ENCODE results near the gene DTNB.
"Not testable (repeated sequence)": the region's sequence is repeated elsewhere in the genome, so short reads cannot be mapped to it uniquely, and the experiment has no call there.

Gene DTNB

DNA sequence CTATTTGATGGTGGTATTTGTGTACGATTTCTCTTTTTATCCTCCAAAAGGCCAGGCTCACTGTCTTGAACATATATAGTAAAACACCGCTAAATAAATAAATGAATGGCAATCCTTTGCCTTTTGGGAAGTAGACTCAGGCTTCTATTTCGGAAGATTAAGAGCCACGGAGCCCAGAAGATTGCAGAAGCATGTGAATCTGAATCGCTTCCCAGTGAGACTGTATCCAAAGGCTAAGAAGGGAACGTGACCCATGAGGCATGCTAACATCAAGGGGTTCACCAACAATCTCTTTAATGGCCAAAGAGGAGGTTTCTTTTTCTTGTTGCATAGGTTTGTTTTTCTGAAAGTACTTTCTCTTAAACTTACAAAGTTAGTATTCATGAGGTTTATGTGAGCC lies 261.6 kb downstream of the DTNB start:
- DNase-seq = no peak

DNA sequence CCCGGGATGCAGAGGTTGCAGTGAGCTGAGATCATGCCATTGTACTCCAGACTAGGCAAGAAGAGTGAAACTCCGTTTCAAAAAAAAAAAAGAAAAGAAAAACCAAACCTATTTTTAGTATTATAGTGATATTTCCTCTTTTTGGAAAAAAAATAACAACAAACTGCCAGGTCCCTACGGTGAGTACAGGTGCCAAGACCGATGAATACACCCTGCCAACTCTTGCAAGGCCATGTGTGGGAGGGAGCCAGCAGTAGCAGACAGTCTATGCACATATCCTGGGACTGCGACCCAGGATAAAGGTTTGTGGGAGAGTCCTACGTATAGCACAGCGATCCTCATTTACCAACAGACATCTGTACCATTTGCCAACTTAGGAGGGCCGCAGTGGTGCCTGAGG lies 262.1 kb downstream of the DTNB start:
- DNase-seq = no peak

DNA sequence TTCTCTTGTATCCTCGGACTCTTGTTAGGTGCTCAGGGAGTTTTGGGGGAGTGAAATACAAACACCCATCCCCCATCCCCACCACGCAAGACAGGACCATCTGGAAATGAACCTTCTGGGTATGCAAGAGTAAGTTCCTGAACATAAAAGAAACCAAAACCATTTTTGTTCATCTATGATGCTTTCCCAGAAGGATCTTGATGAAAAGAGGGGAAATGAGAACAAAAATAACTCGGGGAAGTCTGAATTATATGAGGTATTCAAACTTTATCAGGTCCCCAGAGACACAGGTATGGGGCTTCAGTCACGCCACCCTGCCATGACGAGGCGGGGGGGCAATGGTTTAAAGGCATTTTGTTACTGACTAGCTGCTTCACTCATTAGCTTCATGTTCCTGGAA lies 263.0 kb downstream of the DTNB start:
- DNase-seq = no peak

DNA sequence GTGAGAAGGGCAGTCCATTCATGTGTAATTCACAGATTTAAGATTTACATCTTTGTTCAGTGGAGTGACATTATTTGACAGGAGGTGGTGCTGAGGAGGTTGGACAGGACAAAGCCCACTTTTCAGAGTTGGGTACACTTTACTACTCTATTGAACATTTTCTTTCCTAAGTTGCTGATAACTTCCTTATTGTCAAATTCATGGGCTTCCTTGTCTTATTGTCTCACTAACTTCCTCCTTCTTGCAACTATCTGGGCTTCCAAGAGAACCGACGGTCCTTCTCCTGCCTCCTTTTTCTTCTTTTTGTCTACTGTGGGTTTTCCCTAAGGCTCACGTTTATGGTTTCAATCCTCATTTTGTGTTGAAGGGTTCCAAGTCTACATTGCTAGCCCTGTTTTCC lies 263.9 kb downstream of the DTNB start:
- DNase-seq = no peak

DNA sequence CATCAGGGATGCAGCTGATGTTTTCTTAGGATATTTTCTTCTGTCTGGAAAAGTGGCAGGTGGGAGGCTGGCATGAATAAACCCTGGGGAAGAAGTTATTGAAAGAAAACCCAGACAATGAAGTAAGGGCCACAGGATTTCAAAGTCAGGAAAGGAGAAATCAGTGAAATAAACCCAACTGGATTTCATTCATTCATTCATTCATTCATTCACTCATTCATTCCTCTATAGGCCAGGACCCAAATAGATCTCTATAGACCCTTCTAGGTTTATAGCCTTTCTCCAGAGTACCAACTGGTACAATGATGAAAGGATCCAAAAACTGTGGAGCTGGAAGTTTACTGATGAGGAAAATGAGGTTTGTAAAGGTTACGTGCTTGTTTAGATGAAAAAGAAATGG lies 264.3 kb downstream of the DTNB start:
- DNase-seq = no peak

DNA sequence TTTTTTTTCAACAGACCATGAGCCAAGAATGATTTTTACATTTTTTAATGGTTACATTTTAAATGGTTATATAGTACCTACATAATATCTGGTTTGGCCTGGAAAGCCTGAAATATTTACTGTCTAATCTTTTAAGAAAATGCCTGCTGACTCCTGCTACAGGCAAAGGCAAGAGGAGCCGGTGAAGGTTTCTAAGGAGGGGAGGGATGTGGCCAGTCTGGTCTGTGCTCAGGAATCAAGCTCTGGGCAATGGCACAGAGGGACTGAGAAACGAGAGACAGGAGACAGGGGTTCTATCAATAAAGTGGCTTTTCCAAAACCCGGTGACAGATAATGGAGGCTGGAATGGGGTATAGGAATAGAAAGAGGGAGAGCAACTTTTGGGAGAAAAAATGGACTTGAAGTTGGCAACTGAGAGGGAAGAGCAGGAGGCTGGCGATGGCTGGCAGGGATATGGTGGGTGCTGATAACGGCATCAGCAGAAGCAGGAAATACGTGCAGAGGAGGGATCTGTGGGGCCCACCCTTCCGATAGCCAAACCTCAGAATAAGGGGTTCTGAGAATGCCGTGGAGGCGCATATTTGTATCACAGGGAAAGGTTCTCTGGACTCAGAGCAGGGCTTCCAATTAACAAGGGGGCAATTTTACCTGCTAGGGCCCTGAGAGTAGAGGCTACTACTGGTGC lies 267.6 kb downstream of the DTNB start:
- DNase-seq = no peak

DNA sequence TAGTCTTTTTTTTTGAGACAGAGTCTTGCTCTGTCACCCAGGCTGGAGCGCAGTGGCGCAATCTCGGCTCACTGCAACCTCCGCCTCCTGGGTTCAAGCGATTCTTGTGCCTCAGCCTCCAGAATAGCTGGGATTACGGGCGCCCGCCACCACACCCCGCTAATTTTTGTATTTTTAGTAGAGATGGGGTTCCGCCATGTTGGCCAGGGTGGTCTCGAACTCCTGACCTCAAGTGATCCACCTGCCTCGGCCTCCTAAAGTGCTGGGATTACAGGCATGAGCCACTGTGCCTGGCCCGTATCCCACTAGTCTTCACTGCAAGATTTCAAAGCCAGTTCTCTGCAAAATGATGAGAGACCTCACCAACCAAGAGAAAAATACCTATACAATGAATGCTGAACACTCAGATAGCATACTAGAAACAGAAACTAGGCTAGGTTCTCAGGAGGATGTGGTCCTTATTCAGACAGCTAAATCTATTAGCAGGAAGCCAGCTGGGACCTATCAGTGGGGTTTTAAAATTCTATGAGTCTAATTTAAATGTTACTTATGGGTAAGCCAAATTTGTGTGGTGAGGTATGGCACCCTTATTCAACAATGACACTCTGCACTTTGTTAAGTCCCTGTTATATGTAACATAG lies 270.1 kb downstream of the DTNB start:
- not testable (repeated sequence) for DNase-seq

DNA sequence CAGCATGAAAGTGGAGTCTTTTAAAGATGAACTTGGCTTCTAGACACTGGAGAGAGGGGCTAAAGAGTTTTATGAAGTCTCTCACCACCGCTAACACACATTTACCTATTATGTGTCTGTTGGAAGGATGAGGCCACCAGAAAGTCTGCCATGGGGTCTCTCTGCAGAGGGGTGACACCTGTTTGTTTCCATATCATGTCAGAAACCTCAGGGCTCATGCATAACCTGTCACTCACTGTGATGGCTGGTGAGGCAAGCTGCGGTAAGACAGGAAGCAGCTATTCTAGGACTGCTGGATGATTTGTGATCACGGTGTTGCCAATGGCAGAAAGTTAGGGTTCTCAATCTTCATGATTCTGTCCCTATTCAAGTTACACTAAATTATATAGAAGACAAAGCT lies 270.9 kb downstream of the DTNB start:
- DNase-seq = no peak

DNA sequence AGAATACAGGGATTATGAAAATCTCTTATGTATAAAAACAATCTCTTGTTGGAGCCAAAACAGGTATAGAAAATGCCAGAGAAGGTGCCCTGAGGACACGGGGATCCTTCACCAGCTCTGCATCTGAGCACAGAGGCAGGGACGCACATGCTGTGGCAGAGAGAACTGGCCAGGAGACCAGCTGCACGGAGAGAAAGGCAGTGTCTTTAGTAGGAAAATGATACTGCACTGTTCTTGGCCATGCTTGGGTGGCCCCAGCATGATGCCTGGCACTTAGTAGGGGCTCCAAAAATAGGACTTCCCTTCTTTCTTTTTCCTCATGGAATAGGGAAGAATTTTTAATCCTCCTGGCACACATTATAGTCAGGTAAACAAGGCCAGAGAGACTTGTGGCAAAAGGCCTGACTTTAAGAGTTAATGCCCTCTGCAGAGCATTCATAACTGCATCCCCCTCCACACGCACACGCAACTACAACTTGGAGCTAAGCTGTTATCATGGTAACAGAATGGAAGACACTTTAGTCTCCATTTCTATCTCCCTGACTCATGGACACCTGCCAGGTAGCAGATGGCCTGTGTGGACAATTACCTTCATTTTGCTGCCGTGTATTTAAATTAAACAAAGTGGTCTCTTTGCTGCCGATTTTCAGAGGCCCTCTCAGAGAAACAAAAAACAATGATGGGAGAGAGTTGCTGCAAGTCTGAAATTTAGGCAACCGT lies 271.9 kb downstream of the DTNB start:
- DNase-seq = no peak

DNA sequence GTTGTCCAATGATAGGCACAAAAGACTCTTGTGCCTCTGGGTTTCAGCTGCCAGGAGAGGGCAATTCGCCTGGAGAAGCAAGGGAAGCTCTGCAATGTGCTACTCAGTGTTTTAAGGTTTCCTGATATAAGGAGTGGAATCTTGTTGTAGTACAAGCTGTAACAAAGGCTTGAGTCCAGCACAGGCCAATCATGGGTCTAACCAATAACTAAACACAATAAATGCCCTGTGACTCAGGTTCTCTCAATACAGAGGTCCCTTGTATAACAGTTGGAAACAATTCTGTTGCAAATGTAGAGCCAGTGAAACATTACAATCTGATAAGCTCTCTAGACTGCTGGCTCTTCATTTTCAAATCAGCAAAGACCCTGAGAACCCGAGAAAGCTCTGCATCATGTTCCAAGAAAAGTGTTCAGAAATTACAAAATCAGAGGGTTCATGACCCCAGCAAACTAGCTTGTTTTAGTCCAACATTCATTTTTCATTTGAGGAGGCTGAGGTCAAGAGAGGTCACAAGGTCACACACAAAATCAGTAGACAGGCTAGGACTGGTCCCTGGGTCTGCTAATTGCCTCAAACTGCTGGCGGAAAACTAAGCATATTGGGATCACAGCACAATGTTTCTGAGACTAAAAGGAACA lies 272.7 kb downstream of the DTNB start:
- DNase-seq = no peak

DNA sequence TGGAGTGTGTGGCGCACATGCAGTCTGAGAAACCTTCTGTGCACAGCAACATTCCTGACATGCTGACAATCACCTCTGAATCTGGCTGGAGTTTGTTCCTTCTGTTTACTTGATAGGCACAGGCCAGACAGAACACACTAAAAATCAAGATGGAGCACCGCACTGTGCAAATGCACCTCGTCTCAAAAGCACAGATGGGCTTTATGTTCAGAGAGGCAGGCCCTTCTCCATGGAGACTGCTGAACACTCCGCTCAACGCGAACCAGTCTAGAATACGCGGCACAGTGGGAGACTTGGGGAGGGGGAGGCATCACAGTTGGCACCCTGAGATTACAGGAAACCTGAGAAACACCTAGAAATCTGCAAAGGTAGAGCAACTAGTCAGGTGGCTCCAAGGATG lies 273.2 kb downstream of the DTNB start:
- no peak for DNase-seq

DNA sequence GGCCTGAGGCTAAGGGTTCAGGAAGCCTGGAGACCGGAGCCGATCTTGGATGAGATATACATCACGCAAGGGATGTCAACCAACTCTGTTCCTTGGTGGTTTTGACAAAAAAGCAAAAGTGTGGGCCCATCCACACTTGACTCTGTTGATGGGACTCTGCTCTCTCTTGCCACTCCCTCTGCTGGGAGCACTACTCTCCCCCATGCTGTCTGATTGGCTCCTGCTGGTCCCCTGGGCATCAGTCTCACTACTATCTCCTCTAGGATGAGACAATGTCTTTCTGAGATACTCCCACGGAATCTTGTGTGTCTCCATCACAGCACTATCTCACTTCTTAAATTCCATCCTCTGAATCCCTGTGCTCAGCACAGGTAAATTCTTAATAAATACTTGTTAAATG lies 274.8 kb downstream of the DTNB start:
- DNase-seq = no peak

DNA sequence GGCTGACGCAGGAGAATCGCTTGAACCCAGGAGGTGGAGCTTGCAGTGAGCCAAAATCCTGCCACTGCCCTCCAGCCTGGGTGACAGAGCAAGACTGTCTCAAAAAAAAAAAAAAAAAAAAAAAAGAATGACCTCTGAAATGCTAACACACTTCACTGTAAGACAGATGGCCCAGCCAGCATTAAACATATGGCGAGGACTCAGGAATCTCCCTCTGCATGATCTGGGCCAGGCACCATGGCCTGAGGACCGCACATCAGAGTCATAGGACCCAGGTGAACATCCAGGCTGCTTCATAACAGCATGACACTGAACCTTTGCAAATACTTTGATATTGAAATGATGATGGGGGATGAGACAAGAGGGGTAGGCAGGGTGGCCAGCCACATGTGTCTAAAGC lies 275.6 kb downstream of the DTNB start:
- DNase-seq = no peak

DNA sequence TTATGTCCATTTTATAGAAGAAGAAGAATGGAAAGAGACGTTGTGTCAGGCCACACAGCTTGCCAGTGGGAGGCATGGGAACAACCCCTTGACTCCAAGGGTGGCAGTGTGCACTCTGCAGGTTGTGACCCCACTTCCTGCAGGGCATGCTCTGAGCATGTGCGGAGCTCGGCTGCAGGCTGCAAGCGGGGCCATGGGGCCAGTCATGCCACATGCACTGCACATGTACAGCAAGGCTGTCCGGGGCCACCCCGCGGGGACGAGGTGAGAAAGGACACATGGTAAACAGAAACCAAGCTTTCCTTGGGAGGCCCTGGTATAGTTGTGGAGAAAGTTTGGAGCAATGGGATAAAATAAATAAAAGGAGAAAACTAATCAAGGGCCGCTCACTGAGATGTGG lies 284.2 kb downstream of the DTNB start:
- DNase-seq = no peak

DNA sequence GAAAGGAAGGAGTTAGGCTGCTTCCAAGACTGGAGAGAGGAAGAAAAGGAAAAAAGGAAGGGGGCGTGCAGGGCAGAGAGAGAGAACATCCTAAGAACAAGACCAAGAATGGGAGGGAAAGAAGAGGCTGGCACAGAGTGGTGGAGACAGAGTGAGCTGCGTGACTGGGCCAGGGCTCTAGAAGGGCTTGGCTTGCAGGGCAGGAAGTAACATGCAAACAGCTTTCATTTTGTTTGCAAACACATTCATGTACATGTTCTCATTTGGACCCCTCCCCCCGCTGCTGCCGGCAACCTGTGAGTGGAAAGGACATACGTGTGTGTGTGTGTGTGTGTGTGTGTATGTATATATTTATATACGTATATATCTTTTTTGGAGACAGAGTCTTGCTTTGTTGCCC lies 284.9 kb downstream of the DTNB start:
- no peak for DNase-seq

DNA sequence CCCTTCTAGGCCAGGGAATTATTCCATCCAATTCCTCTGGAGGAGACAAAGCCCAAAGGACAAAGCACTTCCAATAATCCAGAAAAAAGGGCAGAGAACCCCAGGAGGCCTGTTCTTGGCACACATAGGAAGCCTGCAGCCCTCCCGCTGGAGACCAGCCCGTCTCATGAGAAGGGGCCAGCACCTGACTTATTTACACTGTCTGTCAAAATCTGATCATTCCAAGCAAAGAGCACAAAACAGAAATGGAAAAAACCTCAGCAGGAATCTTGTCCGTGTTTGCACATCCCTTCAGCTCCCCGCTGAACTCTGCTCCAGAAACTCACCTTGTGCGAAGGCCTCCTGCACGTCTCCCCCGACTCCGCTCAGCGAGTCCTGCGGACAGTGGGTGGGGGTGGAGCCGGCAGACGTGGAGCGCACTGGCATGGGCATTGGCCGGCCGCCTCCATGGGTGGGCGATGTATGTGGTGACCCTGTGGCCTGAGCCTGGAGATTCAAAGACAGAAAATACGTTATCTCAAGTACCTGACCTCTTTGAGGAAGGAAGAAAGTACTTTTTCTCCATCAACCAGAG lies 285.4 kb downstream of the DTNB start:
- no peak for DNase-seq

DNA sequence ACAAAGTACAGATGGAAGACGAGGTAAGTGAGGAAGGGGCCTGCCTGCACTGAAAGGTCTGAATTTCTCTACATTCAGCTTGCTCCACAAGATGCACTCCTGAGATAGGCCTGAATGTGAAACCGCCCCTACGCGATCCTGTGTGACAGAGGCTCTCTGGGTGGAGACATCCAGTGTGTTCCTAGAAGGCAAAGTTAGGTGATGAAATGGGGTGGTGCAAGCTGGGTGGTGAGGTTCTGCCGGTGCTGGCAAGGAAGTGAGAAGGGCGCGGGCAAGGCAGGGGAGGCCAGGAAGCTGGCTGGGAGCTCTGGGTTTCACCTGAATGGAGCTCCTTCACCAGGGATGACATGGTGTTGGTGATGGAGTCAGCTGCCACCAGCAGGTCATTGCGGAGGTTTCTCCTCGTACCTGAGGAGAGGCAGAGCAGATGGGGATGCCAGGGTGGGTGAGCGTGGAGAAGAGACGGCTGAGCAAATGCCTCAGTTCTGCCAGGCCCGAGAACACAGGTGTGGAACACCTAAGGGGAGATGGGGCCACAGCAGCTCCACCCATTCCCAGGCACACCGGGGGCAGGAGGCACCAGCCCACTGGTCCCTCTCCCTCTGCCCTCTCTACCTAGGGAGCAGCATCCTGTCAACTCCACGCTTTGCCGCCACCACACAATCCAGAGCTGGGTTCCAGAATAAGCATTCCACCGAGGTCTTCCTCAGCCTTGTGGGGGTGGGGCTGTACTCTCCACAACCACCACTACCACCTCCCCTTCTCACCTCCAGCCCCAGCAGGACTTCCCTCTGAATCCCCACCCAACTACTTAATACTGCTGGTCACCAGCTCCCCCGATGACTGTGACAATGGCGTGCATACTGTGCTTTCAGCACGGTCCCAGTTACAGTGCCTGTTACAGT lies 286.2 kb downstream of the DTNB start:
- DNase-seq = no peak

DNA sequence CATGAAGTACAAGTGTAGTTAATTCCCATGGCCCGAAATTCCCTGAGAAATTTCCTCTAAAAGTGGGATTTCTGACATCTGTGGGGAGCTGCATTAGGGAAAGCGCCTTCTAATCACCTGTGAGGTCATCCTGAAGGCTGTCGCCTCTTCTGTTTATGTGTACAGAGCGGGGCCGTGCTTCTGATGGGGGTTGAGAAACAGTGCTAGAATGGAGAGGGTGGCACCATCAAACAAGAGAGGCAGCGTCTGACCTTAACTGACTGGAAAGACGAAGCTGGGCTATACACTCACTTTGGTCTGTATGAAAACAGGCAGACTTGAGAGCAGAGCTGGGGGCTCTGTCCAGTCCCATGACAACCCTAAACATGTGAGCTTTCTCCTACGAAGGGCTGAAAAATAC lies 287.5 kb downstream of the DTNB start:
- DNase-seq = no peak

DNA sequence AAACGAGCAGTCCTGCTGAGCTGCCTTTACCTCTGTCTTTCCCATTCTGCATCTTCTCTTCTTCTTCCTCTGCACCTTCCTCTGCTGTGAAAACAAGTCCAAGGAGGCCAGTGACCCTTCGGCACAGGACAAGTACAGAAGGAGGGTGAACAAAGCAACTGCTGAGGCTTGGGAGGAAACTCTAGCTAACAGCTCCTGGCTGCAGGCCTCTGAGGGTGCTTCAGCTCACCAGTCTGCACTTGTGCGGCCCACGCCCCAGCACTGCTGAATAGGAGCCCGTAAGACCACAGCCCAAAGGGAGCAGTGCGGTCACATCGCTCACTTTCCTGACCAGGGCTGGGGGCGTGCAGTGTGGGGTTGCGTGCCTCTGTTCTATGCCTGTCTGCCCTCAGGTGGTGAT lies 289.6 kb downstream of the DTNB start:
- DNase-seq = no peak

DNA sequence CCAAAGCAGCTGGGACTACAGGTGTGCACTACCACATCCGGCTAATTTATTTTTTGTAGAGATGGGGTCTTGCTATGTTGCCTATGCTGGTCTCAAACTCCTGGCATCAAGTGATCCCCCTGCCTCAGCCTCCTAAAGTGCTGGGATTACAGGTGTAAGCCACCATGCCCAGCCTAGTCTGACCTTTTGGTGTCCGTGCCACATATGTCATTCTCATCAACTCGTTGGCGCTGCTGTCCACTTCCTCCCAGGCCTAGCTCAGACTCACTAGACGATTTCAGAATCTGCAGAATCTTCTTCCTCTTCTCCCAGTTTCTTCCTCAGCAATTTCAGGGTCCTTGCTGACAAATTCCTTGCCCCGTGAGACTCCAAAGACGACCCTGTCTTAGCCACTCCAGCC lies 291.9 kb downstream of the DTNB start:
- no peak for DNase-seq

DNA sequence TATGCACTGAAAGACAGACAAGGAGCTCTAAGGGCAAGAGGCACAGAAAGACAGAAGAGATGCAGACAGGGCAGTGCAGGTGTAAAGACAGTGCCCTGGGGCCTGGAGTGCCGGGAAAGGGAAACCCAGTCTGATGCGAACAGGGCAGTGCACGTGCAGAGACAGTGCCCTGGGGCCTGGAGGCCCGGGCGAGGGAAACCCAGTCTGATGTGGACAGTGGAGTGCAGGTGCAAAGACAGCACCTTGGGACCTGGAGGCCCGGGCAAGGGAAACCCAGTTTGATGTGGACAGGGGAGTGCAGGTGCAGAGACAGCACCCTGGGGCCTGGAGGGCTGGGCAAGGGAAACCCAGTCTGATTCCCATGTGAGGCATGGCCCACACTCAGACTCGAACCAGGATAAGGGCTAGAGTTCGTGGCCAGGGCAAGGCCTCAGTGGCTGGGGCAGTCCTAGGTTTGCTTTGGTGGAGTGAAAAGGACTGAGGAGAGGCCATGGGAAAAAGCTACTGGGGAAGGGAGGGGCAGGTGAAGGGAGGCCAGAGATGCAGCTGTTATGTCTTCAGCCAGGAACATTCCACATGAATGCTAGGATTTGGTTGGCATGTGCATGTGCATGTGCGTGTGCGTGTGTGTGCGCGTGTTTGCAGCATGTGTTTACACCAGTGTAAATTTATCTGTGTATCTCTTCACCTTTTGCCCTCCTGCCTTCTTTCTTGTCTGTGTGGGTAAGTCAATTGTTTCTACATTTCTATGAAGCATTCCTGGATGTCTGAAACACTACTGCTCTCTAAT lies 292.6 kb downstream of the DTNB start:
- DNase-seq = no peak

DNA sequence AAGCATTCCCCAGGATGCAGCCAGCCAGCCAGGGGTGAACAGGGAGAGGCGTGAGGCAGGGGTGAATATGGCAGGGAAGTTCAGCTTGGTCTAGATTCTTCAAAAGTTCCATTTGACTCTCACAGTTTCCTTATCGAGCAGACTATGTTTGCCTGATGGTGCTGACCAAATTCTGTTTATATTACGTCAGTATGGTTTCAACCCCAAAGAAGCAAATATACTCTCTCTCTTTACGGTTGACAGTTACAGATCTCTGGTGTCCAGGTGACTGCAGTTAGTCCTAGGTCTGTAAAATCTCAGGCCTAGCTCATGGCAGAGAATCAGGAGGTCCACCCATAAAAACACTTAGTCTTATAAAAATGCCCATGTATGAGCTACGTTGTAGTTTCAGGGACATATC lies 293.4 kb downstream of the DTNB start:
- no peak for DNase-seq

All from activated gamma-delta T cell treated with Interleukin-2 at 50 U/mL for 16 hours (primary cell).